Measurements from ENCODE around the gene MYZAP. TPM values are rescaled to one million over a fixed set of nuclear protein-coding genes. Genes with fewer than 3 reads are reported as not detected.

Gene MYZAP
- total and polyA plus RNA-seq, 5 donors from 2014 or later = 0.49 to 3.9 (median 1.6) TPM

DNA sequence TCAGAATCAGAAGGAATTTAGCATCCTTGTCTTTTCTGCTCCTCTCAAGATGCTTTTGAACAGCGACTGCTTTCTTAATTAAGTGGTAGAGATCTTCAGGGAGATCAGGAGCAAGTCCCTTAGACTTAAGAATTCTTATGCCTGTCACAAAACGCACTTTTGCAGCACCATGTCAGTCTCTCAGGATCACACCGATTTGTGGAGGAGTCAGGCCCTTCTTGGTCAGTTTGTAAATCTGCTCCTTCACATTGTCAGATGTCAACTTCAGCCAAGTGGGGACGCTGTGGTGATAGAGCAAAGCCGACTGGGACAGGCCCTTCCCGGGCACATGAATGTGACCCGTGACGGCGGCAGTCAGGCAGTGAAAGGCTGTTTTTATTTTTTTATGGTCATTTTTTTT, 35.7 kb upstream of the MYZAP start:
- peaks cover 2% of the 10 kb centered on the region for H3K4me1 ChIP-seq (ENCODE audit: control insufficient read depth, insufficient read depth, low read length, poor library complexity, severe bottlenecking)
- Mint-ChIP-seq H3K27ac (no peak overlapping the region), H3K9me3 (no peaks in the 10 kb centered on the region), H3K36me3 (no peaks in the 10 kb centered on the region), H3K4me3 (no peak overlapping the region), H3K4me1 (peaks cover 0 to 6% (median 2%) of the 10 kb centered on the region in 4 donors), H3K27me3 (peaks cover 12% of the 10 kb centered on the region)
- no peaks in the 10 kb centered on the region for H3K27me3 ChIP-seq (ENCODE audit: control insufficient read depth, insufficient read depth, low read length)
- no peaks in the 10 kb centered on the region for H3K9me3 ChIP-seq (ENCODE audit: control insufficient read depth in 2 of 2, low read length in 2 of 2)
- H3K4me3 ChIP-seq (ENCODE audit: low read depth, low read length) = no peak overlapping the region
- no peaks in the 10 kb centered on the region for H3K36me3 ChIP-seq (ENCODE audit: control insufficient read depth, insufficient read depth, low read length)
- ATAC-seq (ENCODE audit: low read depth in 2 of 2) = no peak
- H3K27ac ChIP-seq (ENCODE audit: insufficient read depth, low read length, poor library complexity, severe bottlenecking) = no peak overlapping the region
- no peak for DNase-seq

DNA sequence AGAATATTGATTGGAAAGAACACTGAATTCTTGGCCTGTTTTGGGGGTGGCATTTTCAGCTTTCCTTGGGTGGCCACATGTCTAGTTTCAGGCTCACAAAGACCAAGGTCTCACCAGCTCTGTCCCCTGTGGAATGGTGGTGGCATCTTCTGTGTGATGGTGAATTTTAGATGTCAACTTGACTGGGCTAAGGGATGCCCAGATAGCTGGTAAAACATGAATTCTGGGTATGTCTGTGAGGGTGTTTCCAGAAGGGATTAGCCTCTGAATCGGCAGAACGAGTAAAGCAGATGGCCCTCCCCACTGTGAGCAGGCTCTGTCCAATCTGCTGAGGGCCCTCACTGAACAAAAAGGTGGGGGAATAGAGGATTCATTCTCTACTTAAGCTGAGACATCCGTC, 34.4 kb upstream of the MYZAP start:
- no peak overlapping the region for H3K4me3 ChIP-seq (ENCODE audit: low read depth, low read length)
- H3K4me3 Mint-ChIP-seq = no peak overlapping the region
- peaks cover 10% of the 10 kb centered on the region for H3K27me3 Mint-ChIP-seq
- H3K9me3 Mint-ChIP-seq = no peaks in the 10 kb centered on the region
- H3K4me1 Mint-ChIP-seq = peaks cover 0 to 18% (median 5%) of the 10 kb centered on the region in 4 donors
- no peaks in the 10 kb centered on the region for H3K36me3 ChIP-seq (ENCODE audit: control insufficient read depth, insufficient read depth, low read length)
- no peaks in the 10 kb centered on the region for H3K36me3 Mint-ChIP-seq
- no peaks in the 10 kb centered on the region for H3K9me3 ChIP-seq (ENCODE audit: control insufficient read depth in 2 of 2, low read length in 2 of 2)
- no peak overlapping the region for H3K27ac Mint-ChIP-seq
- DNase-seq = no peak
- no peak for ATAC-seq (ENCODE audit: low read depth in 2 of 2)
- no peak overlapping the region for H3K27ac ChIP-seq (ENCODE audit: insufficient read depth, low read length, poor library complexity, severe bottlenecking)
- H3K27me3 ChIP-seq (ENCODE audit: control insufficient read depth, insufficient read depth, low read length) = no peaks in the 10 kb centered on the region
- H3K4me1 ChIP-seq (ENCODE audit: control insufficient read depth, insufficient read depth, low read length, poor library complexity, severe bottlenecking) = peaks cover 8% of the 10 kb centered on the region

DNA sequence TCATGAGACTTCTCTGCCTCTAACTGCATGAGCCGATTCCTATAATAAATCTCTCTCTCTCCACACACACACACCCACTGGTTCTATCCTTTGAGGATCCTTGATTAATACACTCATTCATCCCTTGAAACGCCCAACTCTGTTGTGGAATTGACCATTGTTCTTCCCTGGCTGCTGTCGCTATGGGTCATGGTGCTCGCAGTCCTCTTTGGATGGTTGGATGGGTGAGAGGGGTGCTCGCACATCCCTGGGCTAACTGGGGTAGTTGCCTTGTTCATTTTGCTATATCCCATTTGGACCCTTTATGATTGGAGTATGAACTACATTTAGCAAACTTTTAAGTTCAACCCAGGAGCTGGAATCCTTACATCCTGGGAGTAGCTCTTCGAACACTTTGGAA, 33.9 kb upstream of the MYZAP start:
- Histone ChIP-seq H3K4me3 (ENCODE audit: low read depth, low read length) (no peak overlapping the region), H3K27me3 (ENCODE audit: control insufficient read depth, insufficient read depth, low read length) (no peaks in the 10 kb centered on the region), H3K4me1 (ENCODE audit: control insufficient read depth, insufficient read depth, low read length, poor library complexity, severe bottlenecking) (peaks cover 8% of the 10 kb centered on the region), H3K27ac (ENCODE audit: insufficient read depth, low read length, poor library complexity, severe bottlenecking) (no peak overlapping the region), H3K9me3 (ENCODE audit: control insufficient read depth in 2 of 2, low read length in 2 of 2) (no peaks in the 10 kb centered on the region), H3K36me3 (ENCODE audit: control insufficient read depth, insufficient read depth, low read length) (no peaks in the 10 kb centered on the region)
- peaks cover 0 to 23% (median 5%) of the 10 kb centered on the region in 4 donors for H3K4me1 Mint-ChIP-seq
- peaks cover 10% of the 10 kb centered on the region for H3K27me3 Mint-ChIP-seq
- no peaks in the 10 kb centered on the region for H3K36me3 Mint-ChIP-seq
- no peaks in the 10 kb centered on the region for H3K9me3 Mint-ChIP-seq
- H3K27ac Mint-ChIP-seq = no peak overlapping the region
- H3K4me3 Mint-ChIP-seq = no peak overlapping the region
- no peak for DNase-seq
- no peak for ATAC-seq (ENCODE audit: low read depth in 2 of 2)

DNA sequence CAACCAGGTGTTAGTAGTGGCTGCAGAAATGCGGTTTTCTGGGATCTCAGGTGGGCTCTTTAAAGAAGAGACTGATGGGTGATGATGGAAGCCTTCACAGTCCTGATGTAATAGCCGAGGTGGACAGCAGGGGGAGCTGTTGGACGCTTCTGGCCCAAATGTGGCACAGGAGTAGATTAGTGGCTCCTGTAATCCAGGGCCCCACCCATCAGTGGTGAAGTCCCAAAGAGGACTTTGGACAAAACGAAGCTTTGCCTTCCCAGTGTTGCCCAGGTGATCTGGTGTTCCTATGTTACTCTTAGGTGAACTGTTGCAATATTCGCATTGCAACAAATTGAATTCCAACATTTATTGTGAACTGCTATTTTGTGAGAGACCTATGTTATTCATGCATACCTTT, 31.8 kb upstream of the MYZAP start:
- ATAC-seq (ENCODE audit: low read depth in 2 of 2) (peak; percentile 41 to 51), DNase-seq (peak; percentile 39 to 58 (median 53))
- no peaks in the 10 kb centered on the region for H3K36me3 ChIP-seq (ENCODE audit: control insufficient read depth, insufficient read depth, low read length)
- Mint-ChIP-seq H3K27me3 (peaks cover 16% of the 10 kb centered on the region), H3K9me3 (no peaks in the 10 kb centered on the region), H3K4me3 (no peak overlapping the region), H3K27ac (no peak overlapping the region), H3K4me1 (peaks cover 0 to 33% (median 9%) of the 10 kb centered on the region in 4 donors), H3K36me3 (no peaks in the 10 kb centered on the region)
- no peak overlapping the region for H3K27ac ChIP-seq (ENCODE audit: insufficient read depth, low read length, poor library complexity, severe bottlenecking)
- no peak overlapping the region for H3K4me3 ChIP-seq (ENCODE audit: low read depth, low read length)
- H3K27me3 ChIP-seq (ENCODE audit: control insufficient read depth, insufficient read depth, low read length) = no peaks in the 10 kb centered on the region
- H3K4me1 ChIP-seq (ENCODE audit: control insufficient read depth, insufficient read depth, low read length, poor library complexity, severe bottlenecking) = peaks cover 13% of the 10 kb centered on the region
- no peaks in the 10 kb centered on the region for H3K9me3 ChIP-seq (ENCODE audit: control insufficient read depth in 2 of 2, low read length in 2 of 2)

DNA sequence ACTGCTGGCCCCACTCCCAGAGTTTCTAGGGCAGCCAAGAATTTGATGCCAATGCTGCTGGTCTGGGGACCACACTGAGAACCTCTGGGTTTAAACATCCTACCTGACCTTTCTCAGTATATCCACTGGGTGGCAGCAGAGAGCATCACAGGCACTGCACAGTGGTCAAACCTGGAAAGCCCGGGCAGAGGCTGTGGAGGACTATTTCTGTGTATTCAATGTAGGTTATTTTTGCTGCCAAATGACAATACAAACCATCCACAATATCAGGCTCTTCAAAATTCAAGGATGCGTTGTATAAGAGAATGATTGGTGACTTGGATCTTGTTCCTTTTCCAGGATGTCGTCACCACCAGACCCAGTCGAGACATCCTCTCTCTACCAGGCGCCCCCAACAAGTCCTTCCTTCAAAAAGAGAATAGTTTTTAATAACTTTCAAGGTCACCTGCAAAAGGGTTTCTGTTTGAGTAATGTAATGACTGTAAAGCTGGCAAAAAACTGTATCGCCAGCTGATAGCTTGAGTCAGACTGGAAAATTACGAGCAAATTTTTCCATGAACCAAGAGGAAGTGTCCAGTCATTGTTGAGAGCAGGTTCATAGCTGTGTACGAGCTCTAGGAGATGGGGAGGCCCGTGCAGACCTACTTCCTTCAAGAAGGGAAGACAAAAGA, 30.5 kb upstream of the MYZAP start:
- Mint-ChIP-seq H3K4me1 (peaks cover 5 to 43% (median 15%) of the 10 kb centered on the region in 4 donors), H3K27me3 (peaks cover 16% of the 10 kb centered on the region), H3K36me3 (no peaks in the 10 kb centered on the region), H3K4me3 (peak overlapping the region in 3 of 4 donors; percentile 49 to 69 (median 64)), H3K27ac (peak overlapping the region in 2 of 3 donors; percentile 80 to 96), H3K9me3 (no peaks in the 10 kb centered on the region)
- Histone ChIP-seq H3K36me3 (ENCODE audit: control insufficient read depth, insufficient read depth, low read length) (no peaks in the 10 kb centered on the region), H3K27me3 (ENCODE audit: control insufficient read depth, insufficient read depth, low read length) (no peaks in the 10 kb centered on the region), H3K9me3 (ENCODE audit: control insufficient read depth in 2 of 2, low read length in 2 of 2) (no peaks in the 10 kb centered on the region), H3K4me1 (ENCODE audit: control insufficient read depth, insufficient read depth, low read length, poor library complexity, severe bottlenecking) (peaks cover 20% of the 10 kb centered on the region), H3K27ac (ENCODE audit: insufficient read depth, low read length, poor library complexity, severe bottlenecking) (no peak overlapping the region), H3K4me3 (ENCODE audit: low read depth, low read length) (peak overlapping the region; percentile 35)
- DNase-seq (peak; percentile 43 to 74 (median 68)), ATAC-seq (ENCODE audit: low read depth in 2 of 2) (peak; percentile 81 to 83)

DNA sequence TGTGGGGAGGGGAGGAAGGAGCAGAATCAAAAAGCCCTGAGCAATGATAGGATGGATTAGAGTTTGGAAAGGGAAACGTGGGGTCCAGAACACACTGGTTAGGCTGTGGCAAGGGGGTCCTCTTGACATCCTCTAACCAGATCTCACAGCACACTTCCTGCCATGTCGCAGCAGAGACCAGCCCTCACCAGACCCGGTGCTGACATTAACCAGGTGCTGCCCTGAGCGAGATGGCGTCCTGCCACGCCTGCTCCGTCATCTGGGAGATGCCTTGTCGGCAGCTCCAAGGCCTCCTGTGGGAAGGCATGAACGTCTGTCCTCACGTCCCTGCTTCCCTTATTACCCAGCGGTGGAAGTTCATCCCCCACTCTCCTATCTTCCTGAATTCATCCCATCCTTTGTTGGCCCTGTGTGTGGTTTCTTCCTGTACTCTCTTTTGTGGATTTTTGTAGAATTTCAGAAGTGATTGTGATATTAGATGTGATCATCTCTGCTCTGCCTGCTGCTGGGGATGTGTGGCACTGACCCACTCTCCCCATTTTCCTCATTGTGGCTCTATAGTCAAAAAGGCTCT, 29.4 kb upstream of the MYZAP start:
- Histone ChIP-seq H3K9me3 (ENCODE audit: control insufficient read depth in 2 of 2, low read length in 2 of 2) (no peaks in the 10 kb centered on the region), H3K4me3 (ENCODE audit: low read depth, low read length) (no peak overlapping the region), H3K36me3 (ENCODE audit: control insufficient read depth, insufficient read depth, low read length) (no peaks in the 10 kb centered on the region), H3K27ac (ENCODE audit: insufficient read depth, low read length, poor library complexity, severe bottlenecking) (no peak overlapping the region), H3K4me1 (ENCODE audit: control insufficient read depth, insufficient read depth, low read length, poor library complexity, severe bottlenecking) (peaks cover 20% of the 10 kb centered on the region), H3K27me3 (ENCODE audit: control insufficient read depth, insufficient read depth, low read length) (no peaks in the 10 kb centered on the region)
- Mint-ChIP-seq H3K9me3 (no peaks in the 10 kb centered on the region), H3K27me3 (peaks cover 22% of the 10 kb centered on the region), H3K4me1 (peaks cover 5 to 45% (median 15%) of the 10 kb centered on the region in 4 donors), H3K36me3 (no peaks in the 10 kb centered on the region), H3K4me3 (peak overlapping the region in 2 of 4 donors; percentile 27 to 58), H3K27ac (peak overlapping the region; percentile 47 to 85 (median 76))
- ATAC-seq (ENCODE audit: low read depth in 2 of 2) = peak in 1 of 2 donors; percentile 33
- peak in 1 of 3 donors; percentile 41 for DNase-seq

DNA sequence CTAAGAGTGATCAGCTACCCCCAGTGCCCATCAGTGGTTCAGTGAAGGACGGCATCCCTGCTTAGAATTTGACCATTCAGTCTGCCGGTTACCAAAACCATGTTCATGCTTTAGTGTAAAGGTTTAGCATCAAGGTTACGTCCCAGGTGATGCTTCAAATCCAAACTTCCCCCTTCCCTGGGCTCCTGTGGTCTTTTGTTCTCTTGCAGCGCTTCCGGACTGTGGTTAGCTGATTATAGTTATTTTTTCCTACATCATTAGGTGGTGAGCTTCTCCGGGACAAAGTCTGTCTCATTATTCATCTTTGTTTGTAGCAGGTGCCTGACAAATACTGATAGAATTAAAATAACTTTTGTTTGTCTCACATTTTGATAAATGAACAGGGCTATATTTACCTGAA, 28.3 kb upstream of the MYZAP start:
- Mint-ChIP-seq H3K9me3 (no peaks in the 10 kb centered on the region), H3K4me1 (peaks cover 5 to 45% (median 15%) of the 10 kb centered on the region in 4 donors), H3K4me3 (peak overlapping the region in 1 of 4 donors; percentile 26), H3K27me3 (peaks cover 25% of the 10 kb centered on the region), H3K36me3 (no peaks in the 10 kb centered on the region), H3K27ac (peak overlapping the region; percentile 6 to 17 (median 12))
- H3K27ac ChIP-seq (ENCODE audit: insufficient read depth, low read length, poor library complexity, severe bottlenecking) = no peak overlapping the region
- no peaks in the 10 kb centered on the region for H3K36me3 ChIP-seq (ENCODE audit: control insufficient read depth, insufficient read depth, low read length)
- no peak overlapping the region for H3K4me3 ChIP-seq (ENCODE audit: low read depth, low read length)
- H3K9me3 ChIP-seq (ENCODE audit: control insufficient read depth in 2 of 2, low read length in 2 of 2) = no peaks in the 10 kb centered on the region
- no peaks in the 10 kb centered on the region for H3K27me3 ChIP-seq (ENCODE audit: control insufficient read depth, insufficient read depth, low read length)
- DNase-seq (no peak), ATAC-seq (ENCODE audit: low read depth in 2 of 2) (no peak)
- peaks cover 20% of the 10 kb centered on the region for H3K4me1 ChIP-seq (ENCODE audit: control insufficient read depth, insufficient read depth, low read length, poor library complexity, severe bottlenecking)
